RKO (cell line): ENCODE data around the gene FBXO31.

Experiments
- DNase-seq: peaks from one replicate; pipeline ENCODE4 v3.0.0-alpha.2; 2016; ENCODE audit warnings: low spot score

The FBXO31 gene

DNA sequence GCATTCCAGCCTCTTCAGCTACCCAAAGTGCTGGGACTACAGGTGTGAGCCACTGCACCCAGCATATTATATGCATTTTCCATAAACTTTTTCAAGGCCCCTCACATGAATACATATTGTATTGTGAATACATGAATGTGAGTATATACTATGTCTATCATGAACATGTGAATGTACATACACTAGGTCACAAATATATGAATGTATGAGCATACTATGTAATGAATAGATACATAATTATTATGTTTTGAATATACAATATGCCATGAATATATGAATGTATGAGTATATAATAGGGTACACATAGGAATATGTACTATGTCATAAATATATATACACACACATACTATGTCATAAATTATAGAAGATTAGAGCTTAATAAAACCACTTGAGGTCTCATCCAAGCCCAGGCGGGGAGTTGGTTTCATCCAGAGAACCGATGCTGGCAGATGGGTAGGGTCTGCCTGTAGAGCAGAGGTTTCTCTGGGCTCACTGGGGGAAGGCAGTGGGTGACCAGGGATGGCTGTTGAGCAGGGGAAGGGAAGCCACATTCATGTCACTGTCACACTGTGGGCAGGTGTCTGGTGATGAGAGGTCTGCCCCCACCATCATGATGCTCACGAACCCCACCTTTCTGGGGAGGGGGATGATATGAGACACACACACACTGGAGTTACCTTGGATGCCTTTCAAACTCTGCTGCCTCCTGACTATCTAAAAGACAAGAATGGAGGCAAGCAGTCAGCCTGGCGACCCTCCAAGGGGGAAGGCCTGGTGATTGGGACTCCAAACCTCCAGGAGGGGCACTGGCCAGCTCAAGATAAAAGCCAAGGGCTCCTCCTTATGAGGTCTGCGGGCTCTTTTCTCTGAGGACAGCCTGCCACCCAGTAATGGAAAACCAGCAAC, 73.7 kb downstream of the FBXO31 start:
- no peak for DNase-seq

DNA sequence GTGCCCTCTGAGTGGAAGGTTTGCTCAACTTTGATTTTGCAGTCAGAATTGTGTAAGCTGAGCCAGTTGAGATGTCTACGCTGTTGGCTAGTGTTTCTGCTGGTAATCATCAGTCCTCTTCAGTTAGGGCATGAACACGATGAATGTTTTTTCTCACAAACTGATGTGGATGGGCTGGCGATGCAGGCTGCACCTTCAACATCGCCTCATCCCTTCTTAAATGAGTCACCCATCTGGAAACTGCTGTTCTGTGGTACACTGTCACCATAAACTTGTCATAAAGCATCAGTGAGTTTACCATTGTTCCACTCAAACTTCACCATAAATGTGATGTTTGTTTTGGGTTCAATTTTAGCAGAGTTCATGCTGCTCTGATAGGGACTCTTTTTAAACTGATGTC, 74.8 kb downstream of the FBXO31 start:
- no peak for DNase-seq

DNA sequence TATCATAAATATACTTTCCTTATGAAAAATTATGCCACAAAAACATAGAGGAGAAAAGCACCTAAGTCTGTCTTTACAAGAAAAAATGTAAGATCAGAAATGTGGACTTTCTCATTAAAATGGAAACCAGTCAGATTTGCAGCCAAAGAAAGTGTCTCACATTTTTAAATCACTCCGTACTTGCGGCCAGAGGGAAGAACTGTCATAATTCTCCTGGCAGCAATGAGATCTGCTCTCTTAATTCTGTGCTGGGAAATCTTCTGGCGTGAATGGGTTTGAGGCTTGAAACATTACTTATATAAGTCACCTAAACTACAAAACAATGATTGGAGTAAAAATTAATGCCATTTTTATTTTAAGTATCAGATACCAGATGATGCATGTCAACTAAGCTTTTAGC, 77.1 kb downstream of the FBXO31 start:
- no peak for DNase-seq

DNA sequence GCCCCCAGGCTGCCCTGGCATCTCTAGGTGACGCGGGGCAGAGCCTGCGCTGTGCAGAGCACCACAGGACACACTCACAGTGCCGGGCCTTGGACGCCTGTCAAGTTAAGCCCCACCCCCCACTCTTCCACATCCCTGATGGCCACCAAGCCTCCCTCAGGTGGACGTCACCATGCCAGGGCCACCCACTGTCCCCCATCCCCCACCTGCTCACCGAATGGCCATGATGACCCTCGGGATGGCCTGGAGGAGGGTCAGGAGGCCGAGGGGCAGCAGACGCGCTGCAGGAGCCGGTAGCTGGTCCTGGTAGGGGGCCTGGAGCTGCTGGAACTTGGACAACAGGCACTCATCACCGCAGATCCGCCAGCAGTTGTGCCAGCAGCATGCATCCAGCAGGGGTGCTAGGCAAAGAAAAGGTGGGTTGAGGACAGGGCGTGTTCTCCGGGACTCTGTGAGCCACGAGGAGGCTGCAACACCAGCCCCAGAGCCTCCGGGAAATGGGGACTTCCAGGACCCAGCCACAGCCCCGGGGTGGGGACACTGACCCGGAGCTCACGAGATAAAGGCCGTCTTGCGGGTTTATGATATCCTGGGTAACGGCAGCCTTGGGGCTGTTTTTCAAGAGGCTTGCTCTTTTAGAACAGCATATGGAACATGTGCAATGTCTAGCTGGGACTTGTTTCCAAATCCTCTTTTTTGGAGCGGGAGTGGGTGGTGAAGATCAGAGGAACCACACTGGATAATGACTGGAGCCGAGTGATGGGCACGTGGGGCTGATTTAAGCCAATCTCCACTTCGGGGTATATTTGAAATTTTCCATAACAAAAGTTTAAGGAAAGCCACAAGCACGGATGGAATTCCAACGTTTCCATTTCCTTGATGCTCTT, 77.8 kb downstream of the FBXO31 start:
- no peak for DNase-seq

DNA sequence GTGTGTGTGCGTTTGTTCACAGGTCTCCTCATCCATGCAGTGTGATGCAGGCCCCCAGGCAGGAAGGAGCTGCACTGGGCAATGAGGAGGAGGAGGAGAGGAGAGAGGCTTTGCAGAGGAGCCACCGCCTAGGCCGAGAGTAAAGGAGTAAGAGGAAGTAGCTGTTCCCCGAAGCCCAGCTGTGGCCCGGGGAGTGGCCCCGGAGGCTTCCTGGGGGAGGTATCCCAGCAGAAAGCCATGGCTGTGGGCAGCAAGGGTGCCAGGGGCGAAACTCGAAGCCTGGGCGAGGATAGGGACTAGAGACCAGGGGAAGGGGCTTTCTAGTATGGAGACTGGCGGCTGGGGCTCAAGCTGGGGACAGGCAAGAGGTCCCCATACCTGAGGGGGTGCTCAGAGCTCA, 78.6 kb downstream of the FBXO31 start:
- DNase-seq = no peak

DNA sequence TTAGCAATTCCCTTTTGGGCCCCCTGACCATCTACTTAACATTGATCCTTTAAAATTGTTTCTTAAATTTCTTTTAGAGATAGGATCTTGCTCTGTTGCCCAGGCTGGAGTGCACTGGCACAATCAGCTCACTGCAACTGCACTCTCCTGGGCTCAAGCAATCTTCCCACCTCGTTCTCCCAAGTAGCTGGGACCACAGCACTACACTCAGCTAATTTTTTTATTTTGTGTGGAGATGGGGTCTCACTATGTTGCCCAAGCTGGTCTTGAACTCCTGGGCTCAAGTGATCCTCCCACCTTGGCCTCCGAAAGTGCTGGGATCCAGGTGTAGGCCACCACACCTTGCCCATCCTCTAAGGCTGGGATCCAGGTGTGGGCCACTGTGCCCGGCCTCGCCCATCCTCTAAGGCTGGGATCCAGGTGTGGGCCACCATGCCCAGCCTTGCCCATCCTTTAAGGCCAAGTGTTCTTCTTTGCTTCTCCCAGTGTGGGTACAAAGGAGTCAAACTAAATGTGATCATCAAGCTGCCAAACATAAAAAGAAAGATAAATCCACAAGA, 79.5 kb downstream of the FBXO31 start:
- no peak for DNase-seq

DNA sequence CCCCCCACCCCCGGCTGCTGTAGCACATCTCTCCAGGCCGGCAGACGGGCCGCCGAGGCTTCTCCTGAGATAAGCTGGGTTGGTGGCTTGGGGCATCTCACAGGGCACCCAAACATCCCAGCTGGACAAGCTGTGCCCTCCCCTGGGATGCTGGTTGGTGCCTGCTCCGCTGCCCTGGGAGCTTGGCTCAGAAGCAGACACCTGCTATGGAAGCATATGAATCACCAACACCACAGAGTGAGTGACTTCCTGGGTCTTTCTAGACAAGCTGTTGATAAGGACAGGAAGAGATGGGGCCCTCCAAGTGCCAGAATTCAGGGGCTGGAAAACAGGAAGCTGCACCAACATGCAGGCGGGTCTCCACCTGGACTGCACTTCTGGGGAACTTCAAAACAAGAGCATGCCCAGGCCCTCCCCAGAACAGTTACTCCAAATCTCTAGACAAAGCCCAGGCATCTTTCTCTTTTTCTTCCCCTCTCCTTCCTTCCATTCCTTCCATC, 80.1 kb downstream of the FBXO31 start:
- DNase-seq = no peak

DNA sequence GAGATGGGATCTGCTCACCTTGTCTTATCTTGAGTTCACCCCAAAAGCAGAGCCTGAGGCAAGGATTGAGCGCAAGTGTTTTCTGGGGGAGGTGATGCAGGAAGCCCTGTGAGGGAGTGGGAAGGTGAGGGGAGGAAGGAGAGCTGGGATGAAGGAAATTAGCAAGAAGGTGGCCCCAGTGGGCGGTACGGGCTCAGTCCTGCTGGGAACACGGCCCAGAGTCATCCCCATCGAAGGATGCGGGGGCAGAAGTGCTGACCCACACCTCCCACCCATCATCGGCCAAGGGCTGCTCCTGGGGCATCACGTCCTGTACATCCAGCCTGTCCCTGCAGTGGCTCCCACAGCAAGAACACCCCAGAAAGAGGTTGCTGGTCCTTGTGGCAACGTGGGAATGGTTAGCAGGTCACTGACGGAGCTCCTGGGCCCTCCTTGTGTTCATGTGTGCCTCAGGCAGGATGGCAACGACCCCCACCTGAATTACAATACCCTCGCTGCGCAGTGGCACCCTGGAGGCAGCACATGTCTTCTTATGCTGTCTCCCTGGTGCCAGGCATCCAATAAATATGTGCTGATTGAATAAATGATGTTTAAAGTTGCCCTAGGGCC, 84.6 kb downstream of the FBXO31 start:
- no peak for DNase-seq

DNA sequence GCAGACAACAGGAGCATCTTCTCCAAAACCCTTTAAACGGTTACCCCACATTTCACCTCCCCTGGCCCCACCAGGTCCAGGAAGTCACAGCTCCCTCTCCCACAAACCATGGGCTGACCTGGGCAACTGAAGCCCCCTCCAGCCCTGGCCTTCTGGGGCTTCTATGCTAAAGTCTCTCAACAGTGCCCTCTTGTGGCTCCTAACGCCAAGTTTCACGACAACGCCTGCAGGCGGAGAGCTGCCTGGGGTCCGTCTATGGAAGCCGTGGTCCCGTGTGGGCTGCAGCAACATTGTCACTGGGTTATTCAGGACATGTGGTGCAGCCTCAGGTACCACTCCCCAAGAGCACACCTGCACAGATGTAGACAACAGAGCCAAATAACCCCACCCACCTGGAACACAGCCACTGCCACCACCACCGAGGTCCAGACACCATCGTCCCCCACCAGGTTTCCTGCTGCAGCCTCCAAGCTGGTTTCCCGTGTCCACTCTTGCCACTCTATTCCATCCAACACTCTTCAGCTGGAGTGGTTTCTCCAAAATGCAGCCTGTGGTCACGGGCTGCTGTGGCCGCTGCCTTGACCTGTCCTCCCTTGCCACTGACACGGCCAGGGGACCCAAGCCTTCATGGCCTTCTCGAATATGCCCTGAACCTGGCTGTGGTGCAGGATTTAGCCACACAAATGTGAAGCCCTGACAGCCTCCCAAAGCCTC, 85.5 kb downstream of the FBXO31 start:
- DNase-seq = no peak

DNA sequence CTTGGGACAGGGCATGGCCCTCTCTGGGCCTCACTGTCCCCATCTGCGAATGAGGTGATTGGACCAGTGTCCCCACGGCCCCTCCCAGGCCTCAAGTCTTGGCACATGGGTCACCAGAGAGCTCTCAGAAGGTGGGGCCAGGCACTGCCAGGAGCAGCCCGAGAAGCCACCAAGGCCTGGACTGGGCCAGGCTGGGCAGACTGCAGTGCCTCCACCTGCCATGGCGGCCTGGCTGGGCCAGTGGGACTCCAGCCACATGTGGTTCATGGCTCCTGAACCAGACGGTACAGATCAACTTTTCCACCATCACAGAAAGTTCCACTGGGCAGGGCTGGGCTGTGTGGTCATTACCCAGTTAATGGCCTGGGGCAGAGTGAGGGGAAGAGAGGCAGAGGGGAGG, 86.2 kb downstream of the FBXO31 start:
- DNase-seq = no peak

DNA sequence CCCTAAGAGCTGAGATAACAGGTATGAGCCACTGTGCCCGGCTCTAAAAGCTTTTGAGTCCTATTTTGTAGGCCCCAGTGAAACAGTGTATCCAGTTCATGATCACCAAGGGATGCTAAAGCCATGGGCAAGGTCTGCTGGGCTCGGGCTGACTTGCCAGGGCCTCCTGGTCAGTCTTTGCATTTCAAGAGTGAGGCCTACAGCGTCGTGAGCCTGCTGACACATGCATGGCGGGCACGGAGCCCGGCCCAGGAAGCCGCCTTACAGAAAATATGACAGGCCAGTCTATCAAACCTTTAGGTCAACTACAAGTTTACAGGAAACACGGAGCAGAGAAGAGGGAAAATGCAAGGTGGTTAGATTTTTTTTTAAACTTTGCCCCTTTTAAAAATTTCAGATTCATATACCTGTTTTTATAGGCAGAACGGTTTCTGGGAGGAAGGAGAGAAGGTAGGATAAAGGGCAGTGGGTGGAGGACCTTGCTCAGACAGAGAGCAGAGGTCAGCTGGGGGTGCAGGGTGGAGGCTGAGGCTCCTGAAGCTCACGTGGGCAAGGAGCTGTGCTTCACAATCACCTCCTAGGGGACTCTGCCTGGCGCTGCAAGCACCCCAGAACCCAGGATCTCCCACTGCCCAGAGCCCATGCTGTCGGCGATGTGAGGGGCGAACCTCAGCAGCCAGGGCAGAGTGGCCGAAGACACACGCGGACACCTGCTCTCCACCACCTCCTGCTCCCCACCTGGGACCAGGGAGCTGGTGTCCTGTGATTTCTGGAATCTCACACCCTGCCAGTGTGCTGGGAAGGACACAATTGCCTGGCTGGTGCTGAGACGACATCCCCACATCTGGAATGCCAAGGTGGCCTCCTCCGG, 87.7 kb downstream of the FBXO31 start:
- DNase-seq = no peak

DNA sequence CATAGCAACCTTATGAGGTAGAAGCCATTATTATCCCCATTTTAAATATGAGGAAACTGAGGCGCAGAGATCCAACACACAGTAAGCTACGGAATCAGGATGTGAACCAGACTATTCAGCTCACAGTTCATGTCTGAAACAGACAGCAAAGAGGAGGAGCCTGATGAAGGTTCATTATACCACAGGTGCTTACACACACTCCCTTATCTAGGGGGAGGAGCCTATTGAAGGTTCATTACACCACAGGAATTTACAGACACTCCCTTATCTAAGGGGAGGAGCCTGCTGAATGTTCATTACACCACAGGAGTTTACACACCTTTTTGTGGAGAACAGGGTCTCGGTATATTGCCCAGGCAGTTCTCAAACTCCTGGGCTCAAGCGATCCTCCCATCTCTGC, 88.3 kb downstream of the FBXO31 start:
- peak; percentile 21 for DNase-seq

DNA sequence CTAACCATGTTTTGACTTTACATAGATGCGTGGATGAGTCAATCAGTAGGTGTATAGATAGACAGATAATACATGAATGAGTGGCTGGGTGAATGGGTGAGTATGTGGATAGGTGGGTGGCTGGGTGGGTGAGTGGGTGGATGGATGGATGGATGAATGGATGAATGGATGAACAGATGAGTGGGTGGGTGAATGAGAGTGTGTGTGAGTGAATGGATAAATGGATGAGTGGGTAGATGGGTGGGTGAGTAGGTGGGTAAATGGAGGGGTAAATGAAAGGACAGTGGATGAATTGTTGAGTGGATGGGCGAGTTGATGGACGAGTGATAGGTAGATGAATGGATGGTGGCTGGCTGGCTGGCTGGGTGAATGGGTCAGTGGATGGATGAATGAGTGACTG, 89.6 kb downstream of the FBXO31 start:
- no peak for DNase-seq

DNA sequence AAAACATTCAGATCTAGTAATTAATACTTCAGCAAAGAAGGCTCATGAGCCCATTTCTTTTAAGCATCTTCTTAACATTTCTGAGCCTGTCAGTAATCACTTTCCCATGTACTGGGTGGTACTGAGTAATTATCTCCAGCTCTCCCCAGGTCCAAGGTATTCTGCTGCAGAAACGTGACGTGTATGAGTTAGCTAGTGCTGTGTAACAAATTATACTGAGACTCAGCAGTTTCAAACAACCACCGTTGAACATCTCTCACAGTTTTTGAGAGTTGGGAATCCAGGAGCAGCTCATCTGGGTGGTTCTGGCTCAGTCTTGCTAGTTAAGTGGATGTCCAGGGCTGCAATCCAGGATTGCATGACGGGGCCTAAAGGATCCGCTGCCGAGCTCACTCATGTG, 91.6 kb downstream of the FBXO31 start:
- no peak for DNase-seq

DNA sequence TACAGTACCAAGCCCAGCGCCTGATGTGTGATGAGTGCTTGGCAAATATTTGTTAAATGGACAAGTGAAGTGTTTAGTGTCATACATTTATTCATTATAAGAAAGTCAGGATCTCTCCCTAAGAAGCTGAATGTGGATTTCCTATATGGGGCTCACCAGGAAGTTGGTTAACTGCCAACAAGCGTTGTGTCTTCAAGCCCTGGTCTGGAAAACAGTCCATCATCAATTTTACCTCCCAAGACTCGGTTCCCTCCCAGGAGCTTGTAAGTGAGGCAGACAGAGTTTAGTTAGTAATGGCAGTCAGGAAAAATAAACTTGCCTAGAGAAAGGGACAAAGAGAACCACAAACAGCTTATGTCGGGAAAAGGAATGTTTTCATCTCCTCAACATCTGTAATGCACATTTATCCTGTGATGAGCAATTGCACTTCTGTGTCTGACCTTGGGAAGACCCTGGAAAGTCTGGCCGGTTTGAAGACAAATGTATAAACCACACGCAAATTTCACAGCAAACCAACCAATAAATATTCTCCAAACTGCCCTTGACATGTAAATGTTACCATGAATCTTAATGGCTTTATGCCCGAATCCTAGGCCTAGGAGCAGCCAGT, 94.7 kb downstream of the FBXO31 start:
- DNase-seq = no peak

DNA sequence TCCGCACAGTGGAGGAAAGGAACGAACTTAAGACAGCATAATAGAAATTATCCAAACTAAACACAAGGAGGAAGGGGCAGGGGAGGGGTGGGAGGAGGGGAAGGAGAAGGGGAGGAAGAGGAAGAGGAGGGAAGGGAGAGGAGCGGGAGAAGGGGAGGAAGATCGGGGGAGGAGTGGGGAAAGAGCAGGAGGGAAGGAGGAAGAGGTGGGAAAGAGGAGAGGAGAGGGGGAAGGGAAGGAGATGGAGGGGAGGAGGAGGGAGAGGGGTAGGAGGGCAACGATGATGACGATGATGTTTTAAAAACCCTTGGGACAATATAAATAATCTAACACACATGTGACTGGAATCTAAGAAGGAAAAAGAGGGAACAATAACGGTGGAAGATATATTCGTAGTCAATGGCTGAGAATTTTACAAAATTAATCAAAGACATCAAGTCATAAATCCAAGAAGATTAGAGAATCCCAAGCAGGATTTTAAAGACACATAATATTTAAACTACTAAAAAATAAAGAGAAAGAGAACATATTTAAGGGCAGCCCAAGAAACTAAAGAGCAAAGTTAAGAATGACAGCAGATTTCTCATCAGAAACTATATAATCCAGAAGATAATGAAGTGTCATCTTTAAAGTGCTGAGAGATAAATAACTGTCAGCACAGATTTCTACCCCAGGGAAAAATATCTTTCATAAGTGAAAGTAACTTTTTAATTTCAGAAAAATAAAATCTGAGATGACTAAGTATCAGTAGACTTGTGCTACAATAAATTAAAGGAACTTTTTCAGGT, 96.5 kb downstream of the FBXO31 start:
- DNase-seq = no peak

DNA sequence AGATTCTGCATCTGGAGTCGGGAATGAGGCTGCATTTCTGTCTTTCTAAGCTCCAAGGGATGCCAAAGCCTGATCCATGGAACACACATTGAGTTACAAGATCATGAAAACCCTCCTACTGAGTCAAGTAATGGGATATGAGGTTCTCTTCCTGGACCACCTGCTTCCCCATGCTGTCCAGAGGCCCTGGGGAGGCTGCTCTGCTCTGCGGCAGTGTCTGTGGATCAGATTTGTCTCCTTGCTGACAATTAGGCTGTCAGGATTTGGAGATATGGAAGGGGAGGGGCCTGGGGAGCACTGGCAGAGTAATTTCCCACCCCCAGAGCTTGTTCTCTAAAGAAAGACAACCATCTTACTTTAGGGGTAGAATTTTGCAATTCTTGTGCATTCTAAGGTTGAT, 99.4 kb downstream of the FBXO31 start:
- no peak for DNase-seq

DNA sequence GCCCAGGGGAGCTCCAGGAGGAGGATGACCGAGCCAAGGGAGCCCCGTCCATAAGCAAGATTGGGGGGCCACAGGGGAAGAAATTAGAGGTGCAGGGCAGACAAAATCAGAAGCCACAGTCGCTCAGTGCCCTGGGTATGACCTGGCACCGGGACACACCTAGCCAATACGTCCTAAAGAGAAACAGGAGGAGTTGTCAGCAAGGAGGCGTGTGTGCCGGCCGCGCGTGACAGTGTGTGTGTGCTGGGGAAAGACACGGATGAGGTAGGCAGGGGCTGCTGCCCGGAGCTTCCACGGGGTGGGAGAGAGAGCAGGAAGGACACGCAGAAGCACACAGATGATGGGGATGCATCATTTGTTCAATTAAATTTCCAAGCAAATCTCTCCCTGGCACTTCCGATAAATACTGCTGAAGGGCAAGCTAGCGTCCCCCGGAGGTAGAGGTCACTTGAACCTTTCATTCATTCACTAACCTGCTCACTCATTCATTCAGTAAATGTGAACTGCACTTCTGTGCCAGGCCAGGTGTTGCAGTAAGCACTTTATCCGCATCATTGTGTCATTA, 104.4 kb downstream of the FBXO31 start:
- no peak for DNase-seq
